Astrocyte (in vitro differentiated cells and primary cell): ENCODE results near the gene ATN1. TPM values are rescaled to one million over a fixed set of nuclear protein-coding genes. Genes with fewer than 3 reads are reported as not detected.
A peak's percentile ranks its signal among the peaks of the same experiment; 100 is the strongest.

Experiments
- DNase-seq: peaks from one replicate; pipeline ENCODE4 v3.0.0-alpha.2; 2010; ENCODE audit warnings: low read depth
- FAIRE-seq: peaks from 2 replicates; lab custom pipeline; 2011; peaks lifted over from hg19 to GRCh38; lab: Jason Lieb, UNC
- H2AFZ ChIP-seq: 2 replicates; pipeline ENCODE4 v1.6.0; 2012; ENCODE audit warnings: low read depth, low read length, inconsistent platforms
- H3K27ac ChIP-seq: 2 replicates; pipeline ENCODE4 v1.5.1; 2011; ENCODE audit warnings: low read depth, low read length, inconsistent platforms
- H3K27me3 ChIP-seq: 2 replicates; pipeline ENCODE4 v1.6.0; 2011; ENCODE audit warnings: low read length, inconsistent platforms; ENCODE audit not compliant: insufficient read depth
- H3K36me3 ChIP-seq: 2 replicates; pipeline ENCODE4 v1.5.1; 2011; ENCODE audit warnings: low read length, inconsistent platforms; ENCODE audit not compliant: insufficient read depth
- H3K4me1 ChIP-seq: 2 replicates; pipeline ENCODE4 v1.5.1; 2011; ENCODE audit warnings: low read length, inconsistent platforms; ENCODE audit not compliant: insufficient read depth
- H3K4me2 ChIP-seq: 2 replicates; pipeline ENCODE4 v1.6.0; 2012; ENCODE audit warnings: low read length, inconsistent platforms
- H3K4me3 ChIP-seq: 2 replicates; pipeline ENCODE4 v1.5.1; 2011; ENCODE audit warnings: low read depth, mild to moderate bottlenecking, low read length, inconsistent platforms; ENCODE audit not compliant: insufficient read depth
- H3K79me2 ChIP-seq: 2 replicates; pipeline ENCODE4 v1.6.0; 2012; ENCODE audit warnings: mild to moderate bottlenecking, low read length, inconsistent platforms; ENCODE audit not compliant: insufficient read depth
- H3K9ac ChIP-seq: 2 replicates; pipeline ENCODE4 v1.6.0; 2012; ENCODE audit warnings: mild to moderate bottlenecking, low read length, inconsistent platforms
- H3K9me3 ChIP-seq: 2 replicates; pipeline ENCODE4 v1.5.1; 2012; ENCODE audit warnings: low read depth, mild to moderate bottlenecking, low read length, inconsistent platforms; ENCODE audit not compliant: insufficient read depth
- H4K20me1 ChIP-seq: 2 replicates; pipeline ENCODE4 v1.6.0; 2012; ENCODE audit warnings: low read length, inconsistent platforms; ENCODE audit not compliant: insufficient read depth
- H3K27ac Mint-ChIP-seq: one replicate; pipeline ENCODE4 v1.8.0; 2021; ENCODE audit warnings: mild to moderate bottlenecking, mixed read lengths; ENCODE audit not compliant: unreplicated experiment
- H3K27me3 Mint-ChIP-seq: one replicate; pipeline ENCODE4 v1.8.0; 2021; ENCODE audit warnings: low read depth, mixed read lengths; ENCODE audit not compliant: unreplicated experiment
- H3K36me3 Mint-ChIP-seq: one replicate; pipeline ENCODE4 v1.8.0; 2021; ENCODE audit warnings: low read depth, mixed read lengths; ENCODE audit not compliant: unreplicated experiment
- H3K4me1 Mint-ChIP-seq: one replicate; pipeline ENCODE4 v1.8.0; 2021; ENCODE audit warnings: low read depth, mixed read lengths; ENCODE audit not compliant: unreplicated experiment
- H3K4me3 Mint-ChIP-seq: one replicate; pipeline ENCODE4 v1.8.0; 2021; ENCODE audit warnings: mild to moderate bottlenecking, moderate library complexity, mixed read lengths; ENCODE audit not compliant: unreplicated experiment
- H3K9me3 Mint-ChIP-seq: one replicate; pipeline ENCODE4 v1.8.0; 2021; ENCODE audit warnings: mild to moderate bottlenecking, mixed read lengths; ENCODE audit not compliant: unreplicated experiment
- CTCF ChIP-seq: IDR thresholded peaks from 2 replicates; pipeline ENCODE4 v1.5.1; 2011; ENCODE audit warnings: low read depth, mild to moderate bottlenecking, inconsistent platforms, low read length, moderate library complexity; ENCODE audit not compliant: insufficient read depth
- EZH2 ChIP-seq: IDR thresholded peaks from 2 replicates; pipeline ENCODE4 v1.6.1; 2012; ENCODE audit warnings: mild to moderate bottlenecking, low read length, inconsistent platforms; ENCODE audit not compliant: insufficient read depth
- total RNA-seq: library from RNA; stranded (reverse); gene quantifications from 2 replicates; pipeline ENCODE4 v1.2.1, GENCODE V29; 2021

Gene ATN1
- total RNA-seq, 1 donor from 2014 or later, result 97.8 TPM

GRCh38 chr12:6957151-6957701, 29.5 kb downstream of the ATN1 start:
- Mint-ChIP-seq H3K4me1 (peaks cover 36% of the 10 kb centered on the region), H3K4me3 (no peak overlapping the region), H3K9me3 (no peaks in the 10 kb centered on the region), H3K36me3 (peaks cover 2% of the 10 kb centered on the region), H3K27me3 (peaks cover 4% of the 10 kb centered on the region), H3K27ac (no peak overlapping the region)
- Histone ChIP-seq H2AFZ (no peak overlapping the region), H3K4me3 (no peak overlapping the region), H3K27me3 (no peaks in the 10 kb centered on the region), H3K4me2 (no peak overlapping the region), H4K20me1 (no peaks in the 10 kb centered on the region), H3K27ac (no peak overlapping the region), H3K9me3 (no peaks in the 10 kb centered on the region), H3K79me2 (no peaks in the 10 kb centered on the region), H3K9ac (no peak overlapping the region), H3K36me3 (no peaks in the 10 kb centered on the region), H3K4me1 (peaks cover 33% of the 10 kb centered on the region)
- FAIRE-seq (no peak), DNase-seq (no peak)
- no peak for TF ChIP-seq CTCF

GRCh38 chr12:6957741-6958608, 30.2 kb downstream of the ATN1 start:
- DNase-seq (no peak), FAIRE-seq (no peak)
- H3K27ac Mint-ChIP-seq, result peak overlapping the region; percentile 53
- Histone ChIP-seq H3K27ac (no peak overlapping the region), H3K79me2 (no peaks in the 10 kb centered on the region), H3K4me3 (no peak overlapping the region), H3K4me1 (peaks cover 29% of the 10 kb centered on the region), H3K27me3 (no peaks in the 10 kb centered on the region), H3K9me3 (no peaks in the 10 kb centered on the region), H3K36me3 (no peaks in the 10 kb centered on the region), H2AFZ (no peak overlapping the region), H3K9ac (no peak overlapping the region), H4K20me1 (no peaks in the 10 kb centered on the region), H3K4me2 (no peak overlapping the region)
- H3K27me3 Mint-ChIP-seq, result peaks cover 4% of the 10 kb centered on the region
- H3K4me3 Mint-ChIP-seq, result peak overlapping the region; percentile 29
- no peak for TF ChIP-seq EZH2
- TF ChIP-seq CTCF, result no peak
- H3K9me3 Mint-ChIP-seq, result no peaks in the 10 kb centered on the region
- peaks cover 29% of the 10 kb centered on the region for H3K4me1 Mint-ChIP-seq
- peaks cover 2% of the 10 kb centered on the region for H3K36me3 Mint-ChIP-seq
